Epithelial cell of proximal tubule (primary cell): ENCODE results near the gene SORBS1. TPM values are rescaled to one million over a fixed set of nuclear protein-coding genes. Genes with fewer than 3 reads are reported as not detected.

Experiments
- DNase-seq: peaks from one replicate; pipeline ENCODE4 v3.0.0-alpha.2; 2011; ENCODE audit warnings: low read depth
- H3K4me3 ChIP-seq: 2 replicates; pipeline ENCODE4 v1.5.1; 2011; ENCODE audit warnings: low read depth, mild to moderate bottlenecking, low read length
- CTCF ChIP-seq: conservative IDR thresholded peaks from 2 replicates; pipeline ENCODE4 v1.5.1; 2012; ENCODE audit warnings: low read depth, mild to moderate bottlenecking, low read length
- total RNA-seq: library from RNA; depleted of rRNA; stranded (reverse); fragments of >200 nt; gene quantifications from 2 replicates; pipeline ENCODE4 v1.2.3, GENCODE V29; 2015

SORBS1 gene
- total RNA-seq, 1 donor from 2014 or later, result 7.0 TPM

GRCh38 chr10:95400787-95401186, 160.4 kb downstream of the SORBS1 start:
- TF ChIP-seq CTCF, result no peak
- no peak for DNase-seq
- H3K4me3 ChIP-seq, result no peak overlapping the region

GRCh38 chr10:95399183-95399582, 162.0 kb downstream of the SORBS1 start:
- TF ChIP-seq CTCF, result no peak
- H3K4me3 ChIP-seq, result no peak overlapping the region
- no peak for DNase-seq

GRCh38 chr10:95397747-95398146, 163.4 kb downstream of the SORBS1 start:
- no peak for TF ChIP-seq CTCF
- DNase-seq, result no peak
- no peak overlapping the region for H3K4me3 ChIP-seq

- DNase-seq, result peak; percentile 61
These were observed 165.2 kb downstream of the SORBS1 start for GRCh38 chr10:95395947-95396449.

GRCh38 chr10:95394161-95394880, 166.8 kb downstream of the SORBS1 start:
- H3K4me3 ChIP-seq, result no peak overlapping the region
- peak; percentile 87 for DNase-seq
- TF ChIP-seq CTCF, result no peak

More at GRCh38 chr10:95395947-95396449, 165.2 kb downstream of the SORBS1 start:
- no peak overlapping the region for H3K4me3 ChIP-seq
- no peak for TF ChIP-seq CTCF

GRCh38 chr10:95392681-95393164, 168.4 kb downstream of the SORBS1 start:
- DNase-seq, result no peak
- TF ChIP-seq CTCF, result no peak

GRCh38 chr10:95392217-95392584, 169.0 kb downstream of the SORBS1 start:
- no peak for DNase-seq
- no peak overlapping the region for H3K4me3 ChIP-seq
- TF ChIP-seq CTCF, result no peak

More at GRCh38 chr10:95392681-95393164, 168.4 kb downstream of the SORBS1 start:
- H3K4me3 ChIP-seq, result no peak overlapping the region
